ENCODE data around the gene PAQR4.

PAQR4 gene

DNA sequence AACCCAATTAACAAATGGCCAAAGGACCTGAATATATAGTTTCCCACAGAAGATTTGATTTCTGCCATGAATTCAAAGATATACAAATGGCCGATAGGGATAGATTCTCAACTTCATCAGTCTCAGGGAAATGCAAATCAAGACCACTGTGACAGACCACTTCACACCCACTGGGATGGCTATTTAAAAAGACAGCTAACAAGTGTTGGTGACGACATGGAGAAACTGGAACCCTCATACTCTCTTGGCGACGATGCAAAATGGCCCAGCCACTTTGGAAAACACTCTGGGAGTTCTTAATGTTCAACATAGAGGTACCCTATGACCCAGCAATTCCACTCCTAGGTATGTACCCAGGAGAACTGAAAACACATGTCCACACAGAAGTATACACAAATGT, 22.5 kb upstream of the PAQR4 start:
- DNase-seq = no peak

DNA sequence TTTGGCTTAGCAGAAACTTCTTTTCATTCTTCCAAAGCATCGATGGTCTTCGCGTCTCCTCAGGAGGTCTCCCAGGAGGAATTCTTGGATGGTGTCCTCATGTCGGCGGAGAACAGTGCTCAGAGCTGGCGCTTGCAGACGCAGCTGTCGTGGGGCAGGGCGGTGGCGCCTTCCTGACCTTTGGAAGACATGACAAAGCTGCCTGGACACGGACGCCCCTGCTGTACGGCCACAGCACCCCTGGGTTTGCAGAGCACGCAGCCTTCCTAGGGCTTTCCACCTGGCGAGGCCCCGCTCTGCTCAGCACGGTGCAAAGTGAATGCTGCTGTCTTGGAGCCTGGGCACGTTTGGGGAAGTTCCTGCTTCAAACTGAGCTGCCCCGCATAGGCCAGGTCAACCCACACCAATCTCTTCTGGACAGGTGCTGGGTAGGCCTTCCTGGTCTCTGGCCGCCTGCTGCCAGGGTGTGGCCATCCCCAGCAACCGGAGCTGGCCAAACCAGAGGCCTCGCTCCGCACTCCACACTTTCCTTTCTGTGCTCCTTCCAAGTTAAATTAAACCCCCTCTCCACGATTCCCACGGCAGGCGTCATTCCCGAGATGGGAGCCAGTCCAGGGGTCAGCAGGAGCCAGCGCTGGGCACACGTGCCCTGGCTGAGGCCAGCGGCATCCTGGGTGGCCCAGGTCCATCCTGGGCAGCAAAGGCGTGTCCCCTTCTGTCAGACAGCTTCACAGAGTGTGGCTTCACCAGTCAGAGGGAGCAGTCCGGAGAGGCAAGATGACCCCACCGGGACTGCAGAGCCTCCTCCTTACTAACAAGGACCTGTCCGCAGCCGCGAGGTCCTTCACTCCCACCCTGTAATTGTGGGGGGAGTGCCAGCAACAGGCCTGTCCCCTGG, 20.1 kb upstream of the PAQR4 start:
- DNase-seq = no peak

DNA sequence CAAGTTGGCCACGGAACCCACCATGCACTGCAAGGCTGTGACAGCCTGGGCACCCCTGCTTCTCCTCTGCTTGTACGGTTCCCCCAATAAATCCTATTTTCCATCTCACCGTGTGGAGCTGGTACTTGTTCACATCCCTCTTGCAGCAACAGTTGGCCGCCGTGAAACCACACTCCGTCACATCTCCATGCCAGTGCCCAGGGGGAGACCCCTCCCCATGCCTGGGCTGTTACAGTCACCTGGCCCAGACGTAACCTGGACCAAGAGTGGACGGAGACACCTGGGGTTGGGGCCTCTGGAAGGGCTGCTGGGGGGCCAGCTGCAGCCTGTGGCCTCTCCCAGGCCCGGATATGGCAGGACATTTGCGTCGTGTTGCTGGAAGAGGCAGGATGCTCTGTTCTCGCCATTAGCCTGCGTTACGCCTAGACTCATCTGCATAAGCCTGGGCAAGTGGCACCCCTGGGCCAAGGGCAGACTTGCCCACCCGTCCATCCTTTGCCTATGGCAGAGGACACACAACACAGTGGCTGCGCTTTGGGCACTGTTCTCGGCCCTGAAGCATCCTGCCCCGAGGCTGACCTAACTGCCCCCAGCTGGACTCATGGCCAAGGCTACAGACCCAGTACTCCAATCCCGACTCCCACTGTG, 19.3 kb upstream of the PAQR4 start:
- no peak for DNase-seq

DNA sequence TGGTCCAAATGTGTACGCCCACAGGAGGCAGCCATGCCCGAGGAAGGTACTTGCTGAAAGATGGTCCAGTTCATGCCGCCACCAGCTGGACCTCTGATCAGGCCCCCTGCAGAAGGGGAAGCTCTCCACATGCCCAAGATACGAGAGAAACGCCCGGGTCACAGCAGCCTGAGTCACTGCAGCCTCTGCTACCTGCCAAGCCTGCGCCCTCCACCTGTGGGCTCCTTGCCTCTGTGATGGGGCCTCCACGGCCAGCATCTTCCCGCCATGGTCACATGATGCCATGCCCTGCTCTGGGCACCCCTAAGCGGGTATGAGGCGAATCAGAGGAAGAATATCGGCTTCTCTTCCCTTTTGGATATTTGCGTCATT, 18.8 kb upstream of the PAQR4 start:
- no peak for DNase-seq

DNA sequence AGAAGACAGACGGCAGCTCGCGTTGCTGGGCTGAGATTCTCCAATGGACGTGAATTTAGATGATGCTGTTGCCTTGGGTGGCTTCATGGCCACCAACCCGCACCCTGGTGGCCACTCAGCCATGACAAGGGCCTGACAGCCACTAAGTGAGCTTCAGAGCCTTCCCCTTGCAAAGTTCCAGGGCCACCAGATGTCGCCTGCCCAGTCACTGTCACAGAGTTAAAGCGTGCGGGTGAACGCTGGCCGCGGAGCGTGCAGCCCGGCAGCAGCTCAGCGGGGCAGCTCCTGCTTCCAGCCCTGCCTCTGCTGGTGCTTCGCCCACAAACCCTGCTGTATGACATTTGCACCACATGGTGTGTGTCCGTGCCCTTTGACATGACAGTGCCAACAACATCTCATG, 18.4 kb upstream of the PAQR4 start:
- no peak for DNase-seq

DNA sequence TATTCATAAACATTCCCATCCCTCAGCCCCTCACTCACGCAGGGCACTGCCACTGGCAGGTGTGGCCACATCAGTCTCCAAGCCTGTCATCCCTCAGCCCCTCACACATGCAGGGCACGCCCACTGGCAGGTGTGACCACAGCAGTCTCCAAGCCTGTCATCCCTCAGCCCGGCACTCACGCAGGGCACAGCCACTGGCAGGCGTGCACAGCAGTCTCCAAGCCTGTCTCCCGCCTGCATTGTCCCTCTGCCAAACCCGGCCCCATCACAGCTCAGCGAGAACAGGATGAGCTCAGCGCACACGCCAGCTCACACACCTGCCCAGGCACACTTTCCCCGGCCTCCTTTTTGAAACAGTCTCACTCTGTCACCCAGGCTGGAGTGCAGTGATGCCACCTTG, 16.5 kb upstream of the PAQR4 start:
- DNase-seq = peak; percentile 66

DNA sequence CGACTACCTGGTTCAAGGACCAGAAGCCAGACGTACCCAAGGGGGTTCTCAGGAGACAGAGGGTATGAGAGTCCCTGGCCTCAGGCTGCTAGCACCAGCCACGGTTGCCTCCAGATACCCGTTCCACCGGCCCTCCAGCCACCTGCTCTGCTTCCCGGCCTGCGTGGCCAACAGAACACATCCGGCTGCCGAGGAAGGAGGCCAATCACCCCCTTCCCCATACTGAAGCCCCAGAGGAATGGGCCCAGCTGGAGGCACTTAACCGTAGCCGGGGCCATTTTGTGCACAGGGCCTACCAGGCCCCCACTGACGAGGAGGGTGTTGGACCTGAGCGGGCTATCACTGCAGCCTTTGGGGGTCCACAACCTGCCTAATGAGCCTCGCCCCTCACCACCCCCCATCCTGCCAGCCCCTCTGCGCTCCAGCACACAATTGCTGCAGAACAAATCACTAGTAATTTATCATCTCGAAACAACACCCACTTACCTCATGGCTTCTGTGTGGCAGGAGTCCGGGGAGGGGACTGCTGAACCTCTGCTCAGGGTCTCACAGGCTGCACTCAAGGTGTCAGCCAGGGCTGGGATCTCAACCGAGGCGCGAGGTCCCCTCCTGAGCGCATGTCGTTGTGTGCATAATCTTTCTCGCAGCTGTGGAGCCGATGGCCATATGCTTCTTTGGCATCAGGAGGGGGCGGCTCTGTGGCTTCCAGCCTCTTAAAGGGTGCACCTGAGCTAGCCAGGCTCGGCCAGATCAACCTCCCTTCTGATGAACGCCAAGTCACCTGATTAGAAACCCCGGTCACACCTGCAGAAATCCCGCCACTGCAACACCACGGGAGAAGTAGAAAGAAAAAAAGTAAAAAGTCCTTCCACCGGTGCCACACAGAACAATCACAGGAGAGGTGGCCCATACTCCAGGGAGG, 15.2 kb upstream of the PAQR4 start:
- peak; percentile 9 for DNase-seq

DNA sequence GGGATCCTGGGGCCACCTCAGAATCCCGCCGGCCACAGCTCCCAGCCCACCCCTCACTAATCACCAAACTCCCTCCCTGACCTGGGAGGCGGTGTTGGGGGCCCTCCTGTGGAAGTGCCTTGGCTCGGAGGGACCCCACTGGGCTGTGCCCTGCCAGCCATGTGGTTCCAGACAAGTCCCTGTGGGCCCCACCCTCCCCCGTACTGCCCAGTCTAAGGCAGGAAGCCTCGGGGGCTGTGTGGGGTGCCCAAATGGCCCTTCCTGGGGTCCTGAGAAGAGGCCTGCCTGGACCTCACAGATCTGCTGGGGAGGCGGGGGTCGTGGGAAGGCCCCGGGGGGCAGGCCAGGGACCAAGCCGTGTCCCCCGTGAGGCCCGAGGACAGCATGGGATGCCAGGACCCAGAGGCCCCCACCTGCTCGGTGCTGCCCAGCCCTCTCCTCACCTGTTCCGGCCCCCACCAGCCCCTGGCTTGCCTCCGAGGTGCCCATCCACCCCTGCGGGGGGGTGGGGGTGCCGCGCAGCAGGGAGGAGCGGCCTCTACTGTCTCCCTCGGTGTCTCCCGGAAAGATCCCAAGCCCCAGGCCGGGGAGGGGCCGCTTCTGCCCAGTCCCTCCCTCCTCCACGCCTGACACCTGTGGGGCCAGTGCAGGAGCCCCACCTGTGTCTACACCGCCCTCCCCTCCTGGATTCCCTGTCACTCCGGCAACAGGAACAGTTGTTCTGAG, 14.3 kb upstream of the PAQR4 start:
- no peak for DNase-seq

DNA sequence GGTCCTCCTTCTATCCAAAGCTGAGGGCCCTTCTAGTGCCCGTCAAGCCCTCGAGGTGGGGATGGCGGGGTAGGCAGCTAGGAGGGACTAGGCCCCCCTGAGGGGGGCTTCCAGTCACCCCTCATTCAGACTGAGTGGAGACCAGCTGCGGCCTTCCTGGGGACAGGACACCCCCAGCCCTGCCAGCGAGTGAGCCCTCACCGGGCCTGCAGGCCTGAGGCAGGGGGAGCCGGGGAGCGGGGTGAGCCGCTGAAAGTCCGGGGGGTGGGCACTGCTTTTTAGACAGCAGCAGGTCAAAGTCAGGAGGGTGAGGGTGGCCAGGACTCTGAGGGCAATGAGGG, 13.7 kb upstream of the PAQR4 start:
- DNase-seq = no peak

DNA sequence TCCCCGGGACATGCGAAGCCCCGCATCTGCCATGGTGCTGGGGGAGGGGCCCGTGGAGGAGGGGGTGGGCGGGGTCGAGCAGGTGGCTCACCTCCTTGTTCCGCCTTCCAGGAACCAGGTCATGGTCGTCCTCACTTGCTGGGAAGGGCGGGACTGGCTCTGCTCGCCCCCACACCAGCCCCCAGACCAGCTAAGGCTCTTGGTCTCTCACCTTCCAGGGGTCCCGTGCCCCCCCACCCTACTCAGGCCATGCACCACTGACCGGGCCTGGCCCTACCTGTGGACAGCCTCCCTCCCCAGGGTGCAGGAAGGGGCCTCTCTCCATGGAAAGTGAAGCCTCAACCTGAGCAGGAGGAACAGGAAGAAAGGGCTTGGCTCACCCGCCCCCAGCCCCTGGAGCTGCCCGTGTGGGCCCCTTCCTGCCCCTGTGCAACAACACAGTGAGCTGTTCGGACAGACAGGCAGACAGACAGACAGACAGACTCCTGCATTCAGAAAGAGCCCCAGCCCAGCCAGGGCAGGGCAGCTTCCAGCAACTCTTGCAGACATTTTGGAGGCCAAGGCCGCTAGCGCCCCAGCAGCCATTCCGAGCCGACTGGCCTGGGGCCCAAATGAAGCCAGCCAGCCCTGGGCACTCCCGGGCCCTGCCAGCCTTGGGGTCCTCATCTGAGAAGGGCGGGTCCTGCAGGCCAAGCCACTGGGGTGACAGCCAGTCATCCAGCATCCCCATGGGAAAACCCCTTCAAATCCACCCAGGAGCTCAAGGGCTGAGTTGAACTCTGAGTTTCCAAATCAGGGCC, 13.2 kb upstream of the PAQR4 start:
- no peak for DNase-seq

DNA sequence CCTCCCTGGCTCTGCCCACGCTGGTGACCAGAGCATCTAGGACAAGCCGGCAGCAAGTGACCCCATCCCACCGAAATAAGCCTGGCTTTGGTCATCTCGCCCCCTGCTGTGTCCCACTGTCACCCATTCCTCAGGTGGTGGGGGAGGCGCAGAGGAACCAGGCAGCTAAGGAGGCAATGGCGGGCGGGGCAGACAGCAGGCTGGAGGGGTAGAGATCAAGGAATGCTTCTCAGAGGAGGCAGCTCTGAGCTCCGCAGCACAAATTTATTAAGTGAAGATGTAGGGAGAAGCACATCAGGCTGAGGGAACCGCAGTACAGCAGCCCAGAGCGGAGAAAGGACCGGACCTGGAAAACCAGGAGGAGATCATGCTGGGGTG, 12.6 kb upstream of the PAQR4 start:
- no peak for DNase-seq

DNA sequence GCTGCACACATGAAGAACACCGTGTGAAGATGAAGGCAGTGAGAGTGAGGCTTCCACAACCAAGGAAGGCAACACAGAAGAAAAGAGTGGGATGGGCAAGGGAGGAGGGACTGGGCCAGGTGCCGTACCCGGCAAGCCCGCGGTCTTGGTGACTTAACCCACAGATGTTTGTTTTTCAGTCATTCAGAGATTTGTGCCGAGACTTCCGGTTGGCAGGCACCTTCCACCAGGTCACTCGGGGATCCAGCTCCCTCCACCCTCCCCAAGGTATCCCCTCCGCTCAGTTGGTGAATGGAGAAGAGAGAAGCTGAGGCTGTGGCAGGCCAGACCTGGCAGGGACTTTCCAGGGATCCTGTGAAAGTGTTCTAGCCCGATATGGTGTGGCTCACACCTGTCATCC, 9.9 kb upstream of the PAQR4 start:
- DNase-seq = no peak

DNA sequence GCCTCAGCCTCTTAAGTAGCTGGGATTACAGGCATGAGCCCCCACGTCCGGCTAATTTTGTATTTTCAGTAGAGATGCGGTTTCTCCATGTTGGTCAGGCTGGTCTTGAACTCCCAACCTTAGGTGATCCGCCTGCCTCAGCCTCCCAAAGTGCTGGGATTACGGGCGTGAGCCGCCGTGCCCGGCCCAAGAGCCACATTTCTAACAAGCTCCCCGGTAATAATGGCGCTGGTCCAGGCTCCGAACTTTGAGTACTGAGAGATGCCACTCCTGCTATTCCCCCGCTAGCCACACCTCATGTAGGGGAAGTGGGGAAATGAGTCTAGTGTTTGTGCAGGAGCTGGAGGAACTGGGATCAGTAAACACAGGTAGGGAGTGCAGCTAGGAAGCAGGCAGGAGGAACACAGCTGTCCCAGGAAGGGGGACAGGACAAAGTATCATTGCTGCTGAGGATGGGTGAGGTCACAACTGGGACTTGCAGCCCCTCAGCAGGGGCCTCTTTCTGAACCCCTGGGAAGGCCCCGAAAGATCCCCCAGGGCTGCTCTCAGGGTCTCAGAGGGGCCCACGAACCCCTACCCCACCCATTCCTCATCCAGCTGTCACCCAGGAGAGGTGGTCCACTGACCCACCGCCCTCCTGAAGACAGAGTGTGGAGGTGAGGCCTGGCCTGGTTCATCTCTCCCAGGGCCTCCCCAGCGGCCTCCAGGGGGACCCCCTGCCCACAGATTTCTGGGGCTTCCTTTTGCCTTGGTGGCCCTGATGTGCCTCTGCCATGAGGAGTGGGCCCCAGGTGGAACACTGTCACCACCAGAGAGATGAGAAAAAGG, 8.8 kb upstream of the PAQR4 start:
- no peak for DNase-seq

DNA sequence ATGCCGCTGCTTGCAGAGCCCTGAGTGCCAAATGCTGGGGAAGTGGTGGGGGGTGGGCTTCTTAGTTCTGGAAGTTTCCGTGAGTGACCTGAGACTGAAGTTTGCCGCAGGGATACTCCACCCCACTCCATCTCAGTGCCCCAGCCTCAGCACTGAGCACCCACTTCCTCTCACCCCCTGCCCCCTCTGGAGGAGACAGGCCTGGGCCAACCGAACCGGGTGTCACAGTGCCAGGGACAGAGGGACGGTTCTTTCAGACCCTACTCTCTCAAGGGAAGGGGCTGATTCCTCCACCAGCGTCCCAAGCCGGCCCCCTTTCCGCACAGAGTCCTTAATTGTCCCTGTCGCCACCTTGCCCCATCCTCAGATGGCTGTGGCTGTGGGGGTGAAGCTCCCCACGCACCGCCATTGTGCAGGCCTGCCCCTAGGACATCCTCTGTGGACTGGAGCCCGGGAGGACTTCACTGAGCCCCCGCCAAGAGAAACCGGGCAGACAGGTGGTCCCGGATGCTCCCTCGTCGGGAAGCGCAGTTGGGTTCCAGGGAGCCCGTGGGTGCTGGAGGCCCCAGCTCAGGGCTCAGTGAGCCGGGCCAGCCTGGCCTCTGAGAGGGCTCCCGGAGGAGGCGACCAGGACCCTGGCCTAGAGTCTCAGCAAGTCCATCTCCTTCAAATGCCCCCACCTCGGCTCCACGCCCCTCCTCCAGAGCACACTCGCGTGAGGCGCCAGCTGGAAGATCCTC, 6.6 kb upstream of the PAQR4 start:
- no peak for DNase-seq

DNA sequence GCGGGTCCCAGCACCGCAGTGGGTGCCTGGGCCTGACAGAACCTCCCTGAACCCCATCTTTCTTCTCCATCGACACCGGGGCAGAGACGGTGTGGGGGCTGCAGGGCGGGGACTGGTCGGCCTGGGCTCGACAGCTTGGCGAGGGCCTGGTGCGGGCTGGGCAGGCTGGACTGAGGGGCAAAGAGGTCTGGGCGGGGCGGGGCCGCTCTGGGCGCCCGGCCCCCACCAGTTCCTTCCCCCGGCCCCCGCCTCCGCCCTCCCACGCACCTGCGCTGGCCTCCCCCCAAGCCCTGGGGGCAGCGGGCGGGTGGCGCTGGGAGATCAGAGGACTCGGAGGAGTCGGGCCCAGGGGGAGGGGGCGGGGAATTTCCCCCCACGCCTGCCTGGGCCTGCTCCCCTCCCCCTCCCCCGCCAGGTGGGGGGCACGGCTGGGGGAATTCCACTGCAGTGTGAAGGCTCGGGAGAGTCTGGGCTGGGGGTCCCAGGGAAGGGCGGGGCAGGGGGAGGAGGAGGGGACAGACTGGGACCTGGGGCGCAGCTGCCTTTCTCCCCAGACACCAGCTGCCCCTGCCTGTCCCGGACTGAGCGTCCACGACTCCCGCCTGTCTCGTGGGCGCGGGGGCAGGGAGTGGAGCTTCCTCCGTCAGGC, 6.0 kb upstream of the PAQR4 start:
- no peak for DNase-seq

DNA sequence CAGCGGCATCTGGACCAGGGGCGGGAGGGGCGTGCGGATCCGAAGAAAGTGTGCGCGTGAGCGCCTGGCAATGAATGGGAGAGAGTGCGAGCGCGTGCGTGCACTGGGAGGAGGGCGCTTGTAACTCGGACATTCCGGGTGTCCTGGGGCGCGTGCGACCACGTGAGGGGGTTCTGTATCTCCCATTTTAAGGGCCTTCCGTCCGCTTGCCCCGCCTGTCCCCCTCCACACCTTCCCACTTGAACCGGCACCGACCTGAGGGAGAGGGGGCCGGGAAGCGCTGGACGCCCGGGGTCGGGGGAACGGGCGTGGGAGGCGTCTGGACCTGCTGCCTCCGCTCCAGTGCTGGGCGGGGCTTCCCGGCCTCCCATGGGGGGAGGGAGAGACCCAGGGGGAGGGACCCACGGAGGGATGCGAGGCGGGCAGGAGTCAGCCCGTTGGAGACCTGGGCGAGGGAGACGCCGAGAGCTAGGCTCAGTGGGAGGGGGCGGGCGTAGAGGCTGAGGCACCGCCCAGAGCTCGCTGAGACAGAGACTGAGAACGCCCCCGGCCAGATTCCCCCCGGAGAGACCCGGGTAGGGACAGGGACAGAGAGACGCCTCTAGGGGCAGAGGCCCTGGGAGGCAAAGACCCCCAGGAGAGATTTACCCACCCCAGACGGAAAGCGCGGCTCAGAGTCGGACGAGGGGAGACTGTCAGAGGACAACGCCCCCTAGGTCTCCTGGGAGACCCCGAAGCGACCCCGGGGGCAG, 5.2 kb upstream of the PAQR4 start, which contains the start of gene KREMEN2:
Gene KREMEN2 (plus strand): TSS at position 553 of the 752 bp plus-strand sequence. CDS start 246 bp downstream, outside the sequence.
- DNase-seq = peak; percentile 39

DNA sequence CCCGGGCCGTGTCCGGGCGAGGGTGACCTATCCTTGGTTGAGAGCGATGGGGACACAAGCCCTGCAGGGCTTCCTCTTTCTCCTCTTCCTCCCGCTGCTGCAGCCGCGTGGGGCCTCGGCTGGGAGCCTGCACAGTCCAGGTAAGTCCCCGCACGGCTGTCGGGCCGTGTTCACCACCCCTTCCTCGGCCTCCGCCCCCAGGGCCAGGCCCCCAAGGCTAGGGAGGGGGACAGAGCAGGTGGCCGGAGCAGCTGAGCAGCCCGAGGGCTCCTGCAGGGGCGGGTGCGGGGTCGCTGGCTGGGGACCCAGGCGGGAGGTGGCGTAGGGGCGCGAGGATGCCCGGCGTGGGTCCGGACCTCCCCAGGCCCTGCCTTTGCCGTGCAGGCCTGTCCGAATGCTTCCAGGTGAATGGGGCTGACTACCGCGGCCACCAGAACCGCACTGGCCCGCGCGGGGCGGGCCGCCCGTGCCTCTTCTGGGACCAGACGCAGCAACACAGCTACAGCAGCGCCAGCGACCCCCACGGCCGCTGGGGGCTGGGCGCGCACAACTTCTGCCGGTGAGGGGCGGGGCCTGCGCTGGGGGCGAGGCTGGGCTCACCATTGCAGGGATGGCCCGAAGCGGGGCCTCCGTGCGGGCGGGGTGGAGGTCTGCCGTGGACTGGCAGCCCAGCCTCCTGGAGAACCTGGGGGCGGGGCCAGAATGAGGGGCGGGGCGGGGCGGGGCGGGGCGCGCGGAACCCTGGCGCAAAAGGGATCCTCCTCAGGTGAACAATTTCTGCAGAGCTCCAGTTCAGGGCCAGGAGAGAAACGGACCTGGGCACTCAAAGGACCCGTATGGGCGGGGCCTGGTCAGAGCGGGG, 4.4 kb upstream of the PAQR4 start:
- peak; percentile 28 for DNase-seq

Data from SHP77 treated with DMSO at 0.1 percent for 48 hours (cell line).